HPDE6-E6E7 (cell line): ENCODE measurements around the gene DKKL1.

Experiments used
- DNase-seq: peaks from one replicate; pipeline ENCODE4 v3.0.0; 2011; ENCODE audit warnings: missing footprints; ENCODE audit errors: extremely low spot score

The DKKL1 gene

DNA sequence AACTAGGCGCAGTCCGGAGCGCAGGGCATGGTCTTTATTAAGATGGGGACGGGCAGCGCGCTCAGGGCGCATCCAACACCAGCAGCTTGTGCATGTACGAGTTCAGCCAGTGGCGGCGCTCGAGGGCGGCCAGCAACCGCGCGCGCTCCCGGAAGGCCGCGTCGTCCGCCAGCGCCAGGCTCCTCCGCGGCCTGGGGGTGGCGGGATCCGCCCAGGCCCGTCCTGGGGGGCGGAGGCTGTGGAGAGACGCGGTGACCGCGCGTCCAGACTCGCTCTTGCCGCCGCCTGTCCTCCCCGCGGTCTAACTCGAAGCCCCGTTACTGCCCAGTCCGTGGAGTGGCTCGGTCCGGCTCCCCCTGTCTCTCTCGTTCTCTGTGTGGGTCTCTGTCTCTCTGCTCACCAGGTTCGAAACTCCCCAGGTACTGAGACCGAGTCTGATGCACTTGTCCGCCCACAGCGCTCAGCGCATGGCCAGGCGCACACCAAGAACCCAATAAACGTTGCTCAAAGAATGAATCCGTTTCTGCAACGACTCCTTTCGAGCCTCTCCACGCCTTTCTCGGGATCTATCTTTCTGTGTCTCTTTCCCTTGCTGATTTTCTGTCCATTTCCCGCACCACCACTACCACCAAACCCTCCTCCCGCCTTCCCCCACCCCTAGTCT lies 58.9 kb downstream of the DKKL1 start:
- DNase-seq, result no peak

DNA sequence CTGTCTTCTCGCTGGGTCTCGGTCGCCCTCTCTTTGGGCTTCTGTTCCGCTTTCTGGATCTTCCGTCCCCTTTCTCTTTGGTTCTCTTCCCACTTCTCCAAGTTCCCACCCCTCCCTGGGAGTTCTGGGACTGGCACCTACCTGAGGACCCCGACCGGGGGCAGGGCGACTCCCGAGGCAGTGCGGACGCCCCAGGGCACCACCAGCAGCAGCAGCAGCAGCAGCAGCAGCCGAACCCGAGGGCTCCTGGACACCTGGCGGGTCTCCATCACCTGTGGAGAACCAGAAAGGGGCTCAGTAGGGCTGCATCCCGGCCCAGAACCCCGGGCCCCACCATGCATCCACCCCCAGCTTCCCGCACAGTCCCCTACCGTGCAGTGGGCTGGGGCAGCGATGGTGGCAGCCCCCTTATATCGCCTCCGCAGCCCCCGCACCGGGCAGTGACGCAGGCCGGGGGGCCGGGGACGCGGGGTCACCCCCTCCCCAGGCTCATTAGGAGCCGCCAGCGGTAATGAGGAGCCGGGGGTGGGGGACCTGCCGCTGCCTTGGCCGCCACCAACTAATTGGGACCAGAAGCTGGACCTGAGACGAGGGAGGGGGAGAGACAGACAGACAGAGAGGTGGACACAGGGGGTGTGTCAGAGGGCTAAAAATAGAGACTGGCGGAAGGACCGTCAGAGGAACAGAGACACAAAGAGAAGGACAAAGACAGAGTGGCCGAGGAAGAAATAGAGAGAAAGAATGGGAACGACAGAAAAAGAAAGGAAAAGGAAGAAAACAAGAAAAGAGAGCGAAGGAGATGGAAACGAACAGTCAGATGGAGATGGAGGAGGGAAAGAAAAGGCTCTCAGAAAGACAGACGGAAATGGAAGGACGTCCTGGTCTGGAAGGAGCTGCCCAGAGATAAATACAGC lies 59.7 kb downstream of the DKKL1 start, which contains the start of gene PTH2:
TSS of gene PTH2 (minus strand) at position 371 of the 914 bp plus-strand sequence. CDS start at position 269, 102 bp downstream.
- no peak for DNase-seq

DNA sequence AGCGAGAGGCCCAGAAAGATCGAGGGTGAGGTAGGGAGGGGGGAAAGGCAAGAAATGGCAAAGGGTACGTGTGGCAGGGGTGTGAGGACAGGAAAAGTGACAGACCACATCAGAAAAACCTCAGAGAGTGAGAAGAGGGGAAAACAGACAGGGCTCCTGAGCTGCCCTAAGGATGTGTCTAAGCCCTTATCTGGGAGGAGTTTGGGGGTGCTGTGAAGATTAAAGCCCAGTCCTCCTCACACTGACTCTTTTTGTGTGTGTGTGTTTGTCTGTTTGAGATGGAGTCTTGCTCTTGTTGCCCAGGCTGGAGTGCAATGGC lies 60.3 kb downstream of the DKKL1 start:
- no peak for DNase-seq
